ENCODE data around the gene CMTR1. TPM values are rescaled to one million over a fixed set of nuclear protein-coding genes. Genes with fewer than 3 reads are reported as not detected.

CMTR1 gene
- total RNA-seq, 1 experiment from 2014 or later: 34.8 TPM

GRCh38 chr6:37477191-37477590 is 44.2 kb downstream of the CMTR1 start:
- Histone ChIP-seq H3K4me1 (ENCODE audit: insufficient read depth, low read length) (peaks cover 4% of the 10 kb centered on the region; the same call in 1 of the 2 replicates), H3K9me3 (ENCODE audit: control insufficient read depth, low read depth, low read length) (no peaks in the 10 kb centered on the region), H3K4ac (ENCODE audit: low read depth, low read length) (no peak overlapping the region), H3K79me2 (ENCODE audit: insufficient read depth, low read length) (no peaks in the 10 kb centered on the region), H3K9ac (ENCODE audit: extremely low read depth, insufficient read length, low read length) (no peak overlapping the region), H3K14ac (ENCODE audit: insufficient read depth, low read length) (no peak overlapping the region), H2BK15ac (ENCODE audit: low read depth, low read length) (no peak overlapping the region), H3K4me2 (ENCODE audit: insufficient read depth, insufficient read length, low read length) (no peak overlapping the region), H2BK5ac (ENCODE audit: insufficient read length, low read length) (no peak overlapping the region), H2BK120ac (ENCODE audit: low read depth, low read length, poor library complexity, severe bottlenecking) (no peak overlapping the region), H3K27ac (ENCODE audit: insufficient read length, low read depth, low read length) (no peak overlapping the region), H4K8ac (replicated peaks; ENCODE audit: insufficient read length, low read depth, low read length) (no peak overlapping the region), H2BK20ac (ENCODE audit: low read depth, low read length, poor library complexity, severe bottlenecking) (no peak overlapping the region), H3K23me2 (ENCODE audit: insufficient read length, low read depth, low read length, poor library complexity, severe bottlenecking) (no peaks in the 10 kb centered on the region), H4K5ac (ENCODE audit: insufficient read length, low read depth, low read length) (no peak overlapping the region), H3T11ph (ENCODE audit: low read length) (no peak overlapping the region), H4K20me1 (ENCODE audit: control insufficient read depth, insufficient read depth, insufficient read length) (no peaks in the 10 kb centered on the region), H3K18ac (ENCODE audit: insufficient read length, low read depth, low read length) (no peak overlapping the region), H3K79me1 (ENCODE audit: insufficient read depth, low read depth, low read length, poor library complexity, severe bottlenecking) (no peaks in the 10 kb centered on the region), H2AK5ac (ENCODE audit: insufficient read length, low read length) (no peak overlapping the region), H3K23ac (ENCODE audit: insufficient read length, low read depth, low read length) (no peak overlapping the region), H2BK12ac (ENCODE audit: insufficient read length, low read depth, low read length) (no peak overlapping the region), H4K91ac (ENCODE audit: insufficient read length, low read depth, low read length) (no peak overlapping the region), H2AFZ (ENCODE audit: low read length) (no peak overlapping the region), H3K27me3 (ENCODE audit: insufficient read depth, low read length) (no peaks in the 10 kb centered on the region), H3K56ac (ENCODE audit: insufficient read length, low read depth, low read length) (no peak overlapping the region)
- no peak for DNase-seq
- Mint-ChIP-seq H3K4me3 (no peak overlapping the region), H3K27ac (no peak overlapping the region), H3K36me3 (ENCODE audit: insufficient read depth in 1 of 3, low read depth in 3 of 3) (peaks cover 17 to 74% (median 65%) of the 10 kb centered on the region in 3 experiments), H3K27me3 (ENCODE audit: low read depth) (no peaks in the 10 kb centered on the region), H3K4me1 (peaks cover 11 to 19% of the 10 kb centered on the region in 2 experiments), H3K9me3 (no peaks in the 10 kb centered on the region)
- no CpG with 5 or more reads among the region's 3 CpGs for WGBS (ENCODE audit: extremely low coverage, insufficient read length, low lambda C conversion rate)
- TF ChIP-seq CTCF (conservative IDR thresholded peaks at IDR 0.05): no peak

All from H9 (cell line).